BE2C (cell line): ENCODE measurements around the gene HK3.

Experiments
- DNase-seq: peaks from one replicate; pipeline ENCODE4 v3.0.0-alpha.2; 2020
- H3K27me3 ChIP-seq: fragments of 250-450 bp; sonication (Bioruptor Pico); 2 replicates; pipeline ENCODE4 v1.5.1; 2020; ENCODE audit warnings: mild to moderate bottlenecking
- H3K36me3 ChIP-seq: fragments of 250-450 bp; sonication (Bioruptor Pico); 2 replicates; pipeline ENCODE4 v1.5.1; 2020; ENCODE audit warnings: mild to moderate bottlenecking
- H3K4me1 ChIP-seq: fragments of 250-450 bp; sonication (Bioruptor Pico); 2 replicates; pipeline ENCODE4 v1.5.1; 2020
- H3K4me3 ChIP-seq: 2 replicates; pipeline ENCODE4 v1.5.1; 2011; ENCODE audit warnings: low read depth, low read length
- H3K9me3 ChIP-seq: fragments of 250-450 bp; sonication (Bioruptor Pico); 2 replicates; pipeline ENCODE4 v1.5.1; 2020
- CTCF ChIP-seq: IDR thresholded peaks from 2 replicates; pipeline ENCODE4 v1.5.1; 2012; ENCODE audit warnings: mild to moderate bottlenecking, low read depth, low read length

HK3 gene

GRCh38 chr5:176921714-176922113, 22.6 kb upstream of the HK3 start:
- no peaks in the 10 kb centered on the region for H3K27me3 ChIP-seq
- H3K9me3 ChIP-seq, result no peaks in the 10 kb centered on the region
- no peak for DNase-seq
- no peaks in the 10 kb centered on the region for H3K4me1 ChIP-seq
- no peak overlapping the region for H3K4me3 ChIP-seq
- TF ChIP-seq CTCF, result no peak
- peaks cover 6% of the 10 kb centered on the region for H3K36me3 ChIP-seq

DNA sequence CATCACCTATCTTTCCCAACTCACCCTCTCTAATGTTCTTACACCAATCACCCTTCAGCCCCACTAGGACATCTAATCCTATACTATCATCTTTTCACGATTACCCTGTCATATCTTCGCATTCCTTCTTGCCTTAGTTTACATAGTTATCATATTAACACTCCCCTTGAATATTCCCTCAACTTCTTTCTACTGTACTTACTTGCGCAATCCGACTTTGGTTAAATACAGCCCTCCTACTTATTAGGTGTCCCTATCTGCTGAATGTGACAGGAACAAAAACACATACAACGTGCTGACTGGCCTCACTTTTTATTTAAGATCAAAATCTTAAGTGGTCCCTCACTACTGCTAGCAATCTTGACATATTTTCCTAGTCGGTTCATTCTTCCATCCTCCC, 19.5 kb upstream of the HK3 start:
- Histone ChIP-seq H3K4me1 (no peaks in the 10 kb centered on the region; the same call in 1 of the 2 replicates), H3K4me3 (no peak overlapping the region), H3K9me3 (no peaks in the 10 kb centered on the region), H3K27me3 (no peaks in the 10 kb centered on the region), H3K36me3 (no peaks in the 10 kb centered on the region)
- DNase-seq, result no peak
- no peak for TF ChIP-seq CTCF

- Histone ChIP-seq H3K36me3 (no peaks in the 10 kb centered on the region; the same call in 1 of the 2 replicates), H3K27me3 (no peaks in the 10 kb centered on the region), H3K4me1 (no peaks in the 10 kb centered on the region; the same call in 1 of the 2 replicates), H3K9me3 (no peaks in the 10 kb centered on the region), H3K4me3 (no peak overlapping the region)
- no peak for TF ChIP-seq CTCF
- DNase-seq, result no peak
These were observed 17.2 kb upstream of the HK3 start for GRCh38 chr5:176916337-176916736.

- no peak for DNase-seq
- Histone ChIP-seq H3K27me3 (no peaks in the 10 kb centered on the region), H3K4me3 (no peak overlapping the region), H3K36me3 (no peaks in the 10 kb centered on the region; the same call in 1 of the 2 replicates), H3K4me1 (no peaks in the 10 kb centered on the region; the same call in 1 of the 2 replicates), H3K9me3 (no peaks in the 10 kb centered on the region)
- TF ChIP-seq CTCF, result no peak
These were observed 16.8 kb upstream of the HK3 start for GRCh38 chr5:176915906-176916305.

DNA sequence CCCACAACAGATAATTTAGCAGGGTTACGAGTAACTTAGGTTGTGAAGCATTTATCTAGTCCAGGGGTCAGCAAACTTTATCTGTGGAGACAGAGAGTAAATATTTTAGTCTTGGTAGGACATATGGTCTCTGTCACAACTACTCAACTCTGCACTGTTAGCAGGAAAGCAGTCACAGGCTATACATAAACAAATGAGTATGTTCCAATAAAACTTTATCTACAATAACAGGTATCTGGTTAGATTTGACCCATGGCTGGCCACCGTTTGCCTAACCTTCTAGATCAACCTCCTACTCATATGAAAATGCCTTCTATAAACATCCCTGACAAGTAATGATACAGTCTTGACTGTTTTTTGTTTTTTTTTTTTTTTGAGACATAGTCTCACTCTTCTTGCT, 13.0 kb upstream of the HK3 start:
- Histone ChIP-seq H3K4me1 (no peaks in the 10 kb centered on the region; the same call in 1 of the 2 replicates), H3K4me3 (no peak overlapping the region), H3K27me3 (no peaks in the 10 kb centered on the region), H3K9me3 (no peaks in the 10 kb centered on the region), H3K36me3 (peaks cover 7% of the 10 kb centered on the region)
- no peak for TF ChIP-seq CTCF
- DNase-seq, result no peak

- no peaks in the 10 kb centered on the region for H3K4me1 ChIP-seq
- no peak for DNase-seq
- no peaks in the 10 kb centered on the region for H3K27me3 ChIP-seq
- no peaks in the 10 kb centered on the region for H3K9me3 ChIP-seq
- no peak overlapping the region for H3K4me3 ChIP-seq
- TF ChIP-seq CTCF, result no peak
- peaks cover 38% of the 10 kb centered on the region for H3K36me3 ChIP-seq
These were observed 9.7 kb upstream of the HK3 start for GRCh38 chr5:176908675-176909368.
